Smooth muscle cell (in vitro differentiated cells): ENCODE data around the gene TMEM141. TPM values are rescaled to one million over a fixed set of nuclear protein-coding genes. Genes with fewer than 3 reads are reported as not detected.

Experiments used
- DNase-seq: peaks from one replicate; lab custom pipeline; 2025; ENCODE audit not compliant: unreplicated experiment; lab: John Stamatoyannopoulos, UW
- H2AFZ ChIP-seq: fragments of 200-600 bp; sonication (generic); 2 replicates; pipeline ENCODE4 v1.6.0; 2016; ENCODE audit warnings: antibody characterized with exemption, low read depth, mild to moderate bottlenecking
- H3F3A ChIP-seq: fragments of 200-600 bp; sonication (generic); 2 replicates; pipeline ENCODE4 v1.6.0; 2017; ENCODE audit warnings: antibody characterized with exemption, low read depth
- H3K27ac ChIP-seq: fragments of 200-600 bp; sonication (generic); 2 replicates; pipeline ENCODE4 v1.5.1; 2016; ENCODE audit warnings: low read depth, mild to moderate bottlenecking
- H3K27me3 ChIP-seq: fragments of 200-600 bp; sonication (generic); 2 replicates; pipeline ENCODE4 v1.6.1; 2016; ENCODE audit warnings: low read depth, mild to moderate bottlenecking
- H3K36me3 ChIP-seq: fragments of 200-600 bp; sonication (generic); 2 replicates; pipeline ENCODE4 v1.5.1; 2016; ENCODE audit warnings: low read depth
- H3K4me1 ChIP-seq: fragments of 200-600 bp; sonication (generic); 2 replicates; pipeline ENCODE4 v1.5.1; 2016; ENCODE audit warnings: low read depth
- H3K4me2 ChIP-seq: fragments of 200-600 bp; sonication (generic); 2 replicates; pipeline ENCODE4 v1.6.0; 2016; ENCODE audit warnings: mild to moderate bottlenecking
- H3K4me3 ChIP-seq: fragments of 200-600 bp; sonication (generic); 2 replicates; pipeline ENCODE4 v1.5.1; 2016; ENCODE audit warnings: mild to moderate bottlenecking
- H3K79me2 ChIP-seq: fragments of 200-600 bp; sonication (generic); 2 replicates; pipeline ENCODE4 v1.6.0; 2016; ENCODE audit warnings: low read depth, mild to moderate bottlenecking
- H3K9ac ChIP-seq: fragments of 200-600 bp; sonication (generic); 2 replicates; pipeline ENCODE4 v1.6.0; 2016; ENCODE audit warnings: low read depth
- H3K9me3 ChIP-seq: fragments of 200-600 bp; sonication (generic); replicated peaks from 2 replicates; pipeline ENCODE4 v1.5.1; 2016; ENCODE audit warnings: low read depth
- H4K20me1 ChIP-seq: fragments of 200-600 bp; sonication (generic); 2 replicates; pipeline ENCODE4 v1.6.0; 2016; ENCODE audit warnings: low read depth
- CTCF ChIP-seq: fragments of 200-600 bp; sonication (generic); IDR thresholded peaks from 2 replicates; pipeline ENCODE4 v1.5.1; 2017; ENCODE audit warnings: borderline replicate concordance, mild to moderate bottlenecking, antibody characterized with exemption; ENCODE audit not compliant: insufficient read depth, poor library complexity, severe bottlenecking
- WGBS: methylation state at CpG from one replicate; pipeline ENCODE4 v1.1.7; 2016; ENCODE audit warnings: low lambda C conversion rate; 5-methylcytosine and 5-hydroxymethylcytosine counted together
- polyA plus RNA-seq: library from polyadenylated mRNA; unstranded; fragments of >200 nt; fragmentation: Nextera tagmentation; extraction: Ambion mirVana; gene quantifications from 2 replicates; pipeline ENCODE4 v1.2.1, GENCODE V29; 2016
- total RNA-seq: library from RNA; depleted of rRNA; stranded (reverse); fragments of >200 nt; gene quantifications from 2 replicates; pipeline ENCODE4 v1.2.3, GENCODE V29; 2014

Gene TMEM141
- total and polyA plus RNA-seq, 2 experiments from 2014 or later: 75.4 to 112 TPM

- no peak overlapping the region for H2AFZ ChIP-seq
- peaks cover 11% of the 10 kb centered on the region for H4K20me1 ChIP-seq
- H3K9ac ChIP-seq: no peak overlapping the region
- no peaks in the 10 kb centered on the region for H3F3A ChIP-seq
- 91% methylated on average over 20 of the region's 20 CpGs for whole genome bisulfite sequencing
- TF ChIP-seq CTCF: no peak
- H3K4me2 ChIP-seq: no peak overlapping the region
- H3K27me3 ChIP-seq: no peaks in the 10 kb centered on the region
- no peak overlapping the region for H3K27ac ChIP-seq
- DNase-seq: no peak
- no peak overlapping the region for H3K4me3 ChIP-seq
- H3K9me3 ChIP-seq: no peaks in the 10 kb centered on the region
- H3K79me2 ChIP-seq: peaks cover 17% of the 10 kb centered on the region
- no peaks in the 10 kb centered on the region for H3K36me3 ChIP-seq
- H3K4me1 ChIP-seq: peaks cover 21% of the 10 kb centered on the region
These were observed 13.5 kb downstream of the TMEM141 start for GRCh38 chr9:136804509-136805206.

GRCh38 chr9:136805207-136805740 is 14.1 kb downstream of the TMEM141 start:
- Histone ChIP-seq H3K4me3 (no peak overlapping the region), H3K36me3 (no peaks in the 10 kb centered on the region)
- no peak for DNase-seq

GRCh38 chr9:136806067-136806466 is 14.9 kb downstream of the TMEM141 start:
- Histone ChIP-seq H3K27ac (no peak overlapping the region), H3K4me3 (no peak overlapping the region), H3K4me1 (peaks cover 28% of the 10 kb centered on the region), H3K4me2 (peak overlapping the region; percentile 89), H3F3A (peaks cover 3% of the 10 kb centered on the region), H3K79me2 (peaks cover 31% of the 10 kb centered on the region), H4K20me1 (peaks cover 25% of the 10 kb centered on the region), H3K9me3 (no peaks in the 10 kb centered on the region), H2AFZ (no peak overlapping the region), H3K36me3 (no peaks in the 10 kb centered on the region), H3K9ac (no peak overlapping the region), H3K27me3 (no peaks in the 10 kb centered on the region)
- WGBS: 97% methylated on average over 10 of the region's 10 CpGs
- TF ChIP-seq CTCF: no peak
- DNase-seq: no peak

More at GRCh38 chr9:136805207-136805740, 14.1 kb downstream of the TMEM141 start:
- no peak for TF ChIP-seq CTCF
- peaks cover 3% of the 10 kb centered on the region for H3F3A ChIP-seq
- peaks cover 23% of the 10 kb centered on the region for H3K79me2 ChIP-seq
- H3K27me3 ChIP-seq: no peaks in the 10 kb centered on the region
- no peak overlapping the region for H3K9ac ChIP-seq
- H3K4me2 ChIP-seq: no peak overlapping the region
- H2AFZ ChIP-seq: no peak overlapping the region
- peaks cover 25% of the 10 kb centered on the region for H3K4me1 ChIP-seq
- WGBS: 87% methylated on average over 12 of the region's 12 CpGs
- peaks cover 17% of the 10 kb centered on the region for H4K20me1 ChIP-seq
- no peak overlapping the region for H3K27ac ChIP-seq
- H3K9me3 ChIP-seq: no peaks in the 10 kb centered on the region
